ENCODE measurements around the gene ZNF319.
"Not testable (repeated sequence)": the region's sequence is repeated elsewhere in the genome, so short reads cannot be mapped to it uniquely, and the experiment has no call there.

The ZNF319 gene

DNA sequence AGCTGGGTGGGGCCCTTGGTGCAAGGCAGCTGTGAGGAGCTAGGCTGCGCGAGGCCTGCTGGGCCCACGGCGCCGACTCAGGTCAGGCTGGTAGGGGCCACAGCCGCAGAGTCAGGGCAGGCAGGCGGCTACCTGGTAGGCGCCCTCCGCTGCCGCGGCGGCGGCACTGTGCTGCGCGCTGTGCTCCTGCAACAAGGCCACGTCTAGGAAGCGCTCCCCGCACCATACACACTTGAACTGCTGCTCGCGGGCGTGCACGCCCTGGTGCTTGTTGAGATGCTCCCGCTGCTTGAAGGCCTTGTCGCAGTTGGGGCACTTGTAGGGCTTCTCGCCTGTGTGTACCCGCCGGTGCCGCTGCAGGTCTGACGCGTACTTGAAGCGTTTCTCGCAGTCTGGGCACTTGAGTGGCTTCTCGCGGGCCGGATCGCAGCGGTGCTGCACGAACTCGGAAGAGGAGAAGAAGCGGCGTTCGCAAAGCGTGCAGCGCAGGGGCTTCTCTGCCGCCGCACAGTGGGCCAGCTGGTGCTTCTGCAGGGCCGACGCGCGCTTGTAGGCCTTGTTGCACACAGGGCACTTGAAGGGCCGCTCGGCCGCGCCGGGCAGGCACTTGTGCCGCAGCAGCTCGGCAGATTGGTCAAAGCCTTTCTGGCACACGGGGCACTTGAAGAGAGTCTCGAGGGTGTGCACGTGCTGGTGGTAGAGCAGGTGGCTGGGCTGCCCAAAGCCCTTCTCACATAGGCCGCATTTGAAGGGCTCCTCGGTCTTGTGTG, 3.9 kb downstream of the ZNF319 start:
- DNase-seq: no peak

DNA sequence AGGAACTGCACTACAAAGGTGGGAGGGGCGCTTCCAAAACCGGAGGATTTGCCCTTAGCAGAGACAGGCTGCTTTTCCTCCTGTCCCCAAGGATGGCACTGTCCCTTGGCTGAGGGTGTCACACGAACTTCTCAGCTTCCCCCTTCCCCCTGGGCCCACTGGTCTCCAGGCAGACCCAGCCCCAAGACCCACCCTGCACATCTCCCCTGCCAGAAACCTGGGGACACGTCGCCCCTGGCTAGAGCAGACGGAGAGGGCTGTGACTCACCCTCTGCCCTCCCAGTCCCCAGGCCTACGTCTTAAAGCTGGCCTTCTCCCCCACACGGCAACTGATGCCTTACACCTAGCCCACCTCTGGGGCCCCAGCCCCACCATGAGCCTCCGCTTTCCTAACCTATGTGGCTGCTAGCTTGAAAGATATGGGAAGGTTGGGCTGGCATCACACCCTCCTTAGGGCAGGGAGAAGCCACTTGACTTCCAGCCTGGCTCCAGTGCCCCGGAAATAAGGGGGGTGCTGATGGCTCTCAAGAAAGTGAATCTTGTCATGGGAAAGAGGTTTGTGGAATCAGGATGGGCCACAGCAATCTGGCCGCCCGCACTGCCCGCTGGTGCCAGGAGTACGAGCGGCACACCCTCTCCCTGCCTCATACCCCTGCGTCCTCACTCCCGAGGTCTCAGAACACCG, 4.6 kb downstream of the ZNF319 start:
- DNase-seq: no peak

DNA sequence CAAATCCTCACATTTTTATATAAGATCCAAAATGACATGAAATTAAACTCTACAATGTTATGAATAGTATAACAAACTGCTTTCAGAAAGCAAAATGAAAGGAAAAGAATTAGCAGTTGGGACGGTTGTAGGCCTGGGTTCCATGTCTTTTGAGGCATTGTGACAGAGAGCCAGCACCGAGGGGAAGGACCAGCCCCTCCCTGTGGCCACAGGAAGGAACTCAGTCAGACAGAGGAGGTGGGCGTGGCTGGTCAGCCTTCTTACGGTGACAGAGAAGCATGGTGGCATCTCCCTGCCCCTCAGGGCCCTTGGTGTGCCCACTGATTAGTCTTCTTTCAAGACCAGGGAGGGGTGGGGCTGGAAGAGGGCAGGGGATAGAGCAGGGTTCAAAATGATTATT, 5.7 kb downstream of the ZNF319 start:
- no peak for DNase-seq

- no peak for DNase-seq
Observed at GRCh38 chr16:57994361-57994760, 6.1 kb downstream of the ZNF319 start.

DNA sequence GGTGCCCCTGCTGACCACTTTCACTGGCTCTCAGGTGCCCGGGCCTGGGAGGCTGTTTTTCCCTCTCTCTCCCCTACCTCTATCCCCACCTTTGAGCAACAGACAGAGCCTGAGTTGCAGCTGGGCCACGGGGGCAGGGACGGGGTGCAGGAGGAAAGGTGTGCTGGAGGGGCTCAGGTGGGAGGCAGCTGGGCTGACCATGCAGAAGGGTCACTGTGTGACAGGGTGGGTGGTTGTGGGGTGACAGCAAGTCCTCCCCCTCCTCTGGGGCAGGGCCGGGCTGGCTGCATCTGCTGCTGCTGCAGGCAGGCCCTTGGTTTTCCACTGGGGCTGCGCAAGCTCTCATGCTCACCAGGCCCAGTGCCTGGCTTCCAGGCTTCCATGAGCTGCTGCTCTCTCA, 6.6 kb downstream of the ZNF319 start:
- DNase-seq: no peak

DNA sequence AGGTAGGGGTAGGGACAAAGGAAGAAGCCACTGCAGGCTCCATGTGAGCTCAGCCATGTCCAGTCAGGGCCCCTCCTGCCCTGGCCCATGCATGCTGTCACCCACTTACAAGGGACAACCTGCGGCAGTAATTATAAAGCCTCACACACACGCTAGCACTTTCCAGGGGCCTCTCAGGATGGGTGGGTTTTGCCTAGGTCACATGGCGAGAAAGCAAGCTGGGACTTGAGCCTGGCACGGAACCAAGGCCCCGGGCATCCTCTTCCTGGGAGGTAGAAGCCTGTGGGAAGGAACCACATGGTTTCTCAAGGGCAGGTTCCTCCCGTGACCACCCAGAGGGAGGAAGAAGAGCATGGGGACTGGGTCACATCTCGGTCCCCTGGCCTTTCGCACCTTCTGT, 7.0 kb downstream of the ZNF319 start:
- no peak for DNase-seq

DNA sequence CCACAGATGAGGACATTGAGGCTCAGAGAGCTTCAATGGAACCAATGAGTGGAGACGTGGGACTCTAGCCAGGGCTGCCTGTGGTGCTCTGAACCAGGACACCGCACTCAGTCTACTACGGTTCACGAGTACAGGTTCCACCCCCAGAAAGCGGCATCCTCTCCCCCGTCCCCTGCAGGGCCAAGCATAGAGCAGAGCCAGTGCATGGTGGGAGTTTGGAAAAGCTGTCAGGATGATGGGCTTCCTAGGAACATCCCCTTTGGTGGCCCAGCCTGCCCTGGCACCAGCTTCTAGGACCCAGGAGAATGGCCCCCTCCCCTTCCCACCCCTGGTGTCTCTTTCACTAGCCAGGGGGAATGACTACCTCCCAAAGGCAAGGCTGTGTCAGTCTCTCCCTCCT, 8.4 kb downstream of the ZNF319 start:
- no peak for DNase-seq

DNA sequence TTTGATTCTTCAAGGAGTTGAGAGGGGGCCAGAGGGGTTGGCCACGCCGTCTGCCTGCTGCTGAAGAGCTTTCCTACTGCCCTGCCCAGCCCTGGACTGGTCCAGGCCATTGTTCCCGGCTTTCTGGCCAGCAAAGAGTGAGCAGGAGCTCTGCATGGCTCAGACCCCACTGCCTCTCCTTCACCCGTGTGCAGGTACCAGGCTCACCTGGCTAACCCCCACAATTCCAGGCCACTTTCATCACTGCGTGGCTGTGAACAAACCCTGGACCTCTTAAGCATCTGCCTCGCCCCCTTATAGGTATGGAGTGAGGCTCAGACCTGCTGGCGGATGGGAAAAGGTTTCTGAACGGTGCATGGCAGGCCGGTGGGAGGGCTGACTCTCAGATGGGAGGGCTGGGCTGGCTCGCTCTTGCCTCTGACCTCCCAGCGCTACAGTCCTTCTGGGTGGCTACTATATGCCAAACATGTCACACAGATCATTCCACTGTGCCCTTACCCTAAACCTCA, 8.9 kb downstream of the ZNF319 start:
- DNase-seq: no peak

DNA sequence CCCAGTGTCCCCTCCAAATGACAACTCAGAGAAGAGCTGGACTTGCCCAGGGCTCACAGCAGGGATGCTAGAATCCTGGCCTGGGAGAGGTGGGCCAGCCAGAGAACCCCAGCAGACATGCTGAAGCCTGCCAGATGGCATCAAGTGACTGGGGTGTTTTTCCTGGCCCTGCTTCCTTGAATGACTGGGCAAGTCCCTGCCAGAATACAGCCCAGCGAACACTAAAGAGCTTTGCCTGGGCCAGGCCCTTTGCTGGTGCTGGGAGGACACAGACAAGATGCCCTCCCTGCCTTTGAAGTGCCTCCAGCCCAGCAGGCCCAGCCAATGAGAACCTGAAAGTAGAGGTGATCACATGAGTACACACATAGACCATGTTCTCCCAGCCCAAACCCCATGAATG, 11.5 kb downstream of the ZNF319 start:
- no peak for DNase-seq

- no peak for DNase-seq
Observed at GRCh38 chr16:57987441-57988177, 12.9 kb downstream of the ZNF319 start.

DNA sequence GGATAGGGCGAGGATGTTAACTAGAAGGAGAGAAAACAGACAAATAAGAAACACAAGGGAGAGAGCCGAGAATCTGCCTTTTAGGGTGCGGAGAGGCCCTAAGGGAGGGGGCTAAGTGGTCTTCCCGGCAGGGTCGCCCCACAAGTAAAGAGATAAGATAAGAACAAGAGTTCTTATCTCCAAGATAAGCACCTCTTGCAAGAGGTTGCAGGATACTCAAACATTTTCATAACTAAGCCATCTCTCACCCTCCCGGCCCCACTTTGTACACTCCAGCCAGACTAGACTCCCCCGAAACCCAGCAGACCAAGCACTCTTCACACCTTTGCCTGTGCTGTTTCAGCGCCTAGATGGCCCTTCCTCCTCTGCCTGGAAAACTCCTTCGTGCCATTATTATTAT, 14.3 kb downstream of the ZNF319 start:
- no peak for DNase-seq

DNA sequence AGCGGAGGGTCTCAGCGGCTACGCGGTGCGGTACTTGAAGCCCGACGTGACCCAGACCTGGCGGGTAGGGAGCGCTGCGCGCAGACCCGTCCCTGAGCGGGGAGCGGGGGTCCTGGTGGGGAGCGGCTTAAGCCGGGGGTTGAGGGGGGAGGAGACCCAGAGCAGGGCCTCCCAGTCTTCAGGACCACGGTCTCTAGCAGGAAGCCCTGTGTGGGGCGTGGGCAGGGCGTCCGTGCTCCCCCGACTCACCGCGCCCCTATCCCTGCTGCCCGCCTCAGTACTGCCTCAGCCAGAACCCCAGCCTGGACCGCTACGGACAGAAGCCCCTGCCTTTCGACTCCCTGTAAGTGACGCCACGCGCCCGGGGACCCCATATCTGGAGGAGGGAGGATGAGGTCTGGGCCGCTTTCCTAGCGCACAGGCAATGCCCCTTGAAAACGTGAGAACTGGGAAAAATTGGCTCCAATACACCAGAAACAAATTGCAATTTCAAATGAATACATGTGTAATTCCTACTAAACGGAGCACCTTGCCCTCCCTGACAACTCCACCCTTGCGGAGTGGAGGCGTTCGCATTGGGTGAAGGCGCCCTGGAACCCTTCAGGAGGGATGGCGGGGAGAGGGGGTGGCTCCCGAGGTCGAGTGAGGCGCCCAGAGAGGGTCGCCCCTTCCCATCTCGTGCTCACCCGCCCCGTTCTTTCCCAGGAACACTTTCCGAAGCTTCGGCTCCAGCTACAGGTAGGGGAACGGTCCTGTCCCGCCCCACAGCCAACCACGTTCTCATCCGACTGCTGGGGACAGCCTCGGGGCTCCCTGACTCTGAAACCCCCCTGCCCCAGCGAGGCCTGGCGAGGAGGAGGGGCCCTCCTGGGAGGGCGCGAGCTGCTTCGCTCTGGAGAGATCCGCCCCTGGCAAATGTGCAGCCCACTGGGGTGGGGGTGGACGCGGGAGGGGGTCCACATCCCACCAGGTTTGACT, 15.0 kb downstream of the ZNF319 start:
- DNase-seq: no peak

DNA sequence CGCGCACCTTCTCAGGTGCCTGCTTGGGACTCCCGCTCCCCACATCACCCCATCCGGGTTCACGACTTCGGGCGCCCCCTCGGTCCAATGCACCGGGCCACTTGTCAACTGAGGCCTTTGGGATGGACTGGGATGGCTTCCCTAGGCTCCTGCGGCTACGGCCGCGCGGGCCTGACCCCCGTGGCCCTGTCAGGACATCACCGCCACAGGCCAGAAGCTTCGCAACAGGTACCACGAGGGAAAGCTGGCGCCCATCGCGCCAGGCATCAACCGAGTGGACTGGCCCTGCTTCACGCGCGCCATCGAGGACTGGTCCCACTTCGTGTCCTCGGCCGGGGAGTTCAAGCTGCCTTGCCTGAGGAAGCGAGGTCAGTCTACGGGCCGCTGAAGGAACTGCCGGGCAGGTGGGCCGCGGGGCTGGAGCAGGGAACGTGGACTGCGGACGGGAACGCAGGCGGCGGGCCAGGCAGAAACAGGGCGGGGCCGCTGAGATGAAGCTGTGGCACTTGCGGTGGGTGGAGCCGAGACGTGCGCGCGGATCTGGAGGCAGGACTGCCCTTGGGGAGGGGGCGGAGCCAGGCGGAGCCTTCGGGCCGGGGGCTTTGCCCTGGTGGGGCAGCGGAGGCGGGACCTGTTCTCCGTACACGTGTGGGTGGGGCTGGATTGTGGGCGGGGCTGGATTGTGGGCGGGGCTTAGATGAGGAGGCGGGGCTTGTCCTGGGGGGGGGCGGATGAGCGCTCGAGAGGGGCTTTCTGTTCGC, 15.8 kb downstream of the ZNF319 start:
- DNase-seq: no peak

DNA sequence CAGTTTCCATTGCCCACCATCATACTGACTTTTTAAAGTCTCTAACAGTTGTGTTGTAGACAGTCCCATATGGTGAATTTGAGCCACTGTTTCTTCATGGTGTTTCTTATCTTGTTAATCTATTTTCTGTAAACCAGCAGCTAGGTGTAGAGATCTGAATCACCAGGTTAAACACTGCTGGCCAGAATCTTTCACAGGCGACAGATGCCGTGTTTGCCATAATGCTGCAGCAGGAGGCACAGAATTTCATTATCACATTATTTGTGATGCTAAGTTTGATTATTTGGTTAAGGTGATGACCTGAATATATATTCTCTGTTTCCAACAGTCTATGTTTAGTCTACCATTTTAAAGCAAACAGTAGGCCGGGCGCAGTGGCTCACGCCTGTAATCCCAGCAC, 18.1 kb downstream of the ZNF319 start:
- DNase-seq: no peak

DNA sequence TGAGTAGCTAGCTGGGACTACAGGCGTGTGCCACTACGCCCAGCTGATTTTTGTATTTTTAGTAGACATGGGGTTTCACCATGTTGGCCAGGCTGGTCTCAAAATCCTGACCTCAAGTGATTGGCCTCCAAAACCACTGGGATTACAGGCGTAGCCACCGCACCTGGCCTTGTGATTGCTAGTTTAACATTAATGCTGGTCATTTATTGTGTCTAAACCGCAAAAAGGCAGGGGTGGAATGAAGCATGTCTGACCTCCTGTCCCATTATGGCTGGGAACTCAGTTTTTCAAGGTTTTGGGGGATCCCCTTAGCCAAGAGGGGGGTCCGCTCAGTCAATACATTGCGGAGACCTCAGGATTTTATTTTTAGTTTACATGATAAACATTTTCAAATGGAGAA, 18.8 kb downstream of the ZNF319 start:
- no peak for DNase-seq

DNA sequence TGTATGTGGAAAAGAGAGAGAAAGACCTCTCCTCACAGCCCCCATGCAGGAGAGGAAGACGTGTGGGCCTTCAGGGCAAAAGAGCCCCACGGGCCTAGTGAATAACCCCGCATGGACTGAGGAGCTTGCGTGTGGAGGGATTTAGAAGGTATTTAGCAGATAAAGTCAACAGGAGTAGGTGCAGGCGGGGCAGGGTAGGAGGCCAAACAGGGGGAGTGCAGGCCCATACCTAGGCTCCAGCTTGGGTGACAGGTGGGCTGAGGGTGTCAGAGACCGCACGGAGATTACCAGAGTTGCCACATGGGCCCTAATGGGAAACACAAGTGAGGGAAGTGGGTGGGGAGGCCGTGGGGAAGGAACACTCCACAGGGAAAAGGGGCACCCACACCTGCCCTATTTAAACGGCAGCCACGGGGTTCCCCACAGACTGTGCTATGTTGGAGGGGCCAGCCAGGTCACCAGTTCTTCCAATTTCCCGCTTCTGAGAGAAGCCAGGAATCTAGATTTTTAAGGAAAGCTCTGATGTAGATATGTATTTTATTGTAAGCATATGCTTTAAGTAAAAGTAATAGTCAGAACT, 21.4 kb downstream of the ZNF319 start:
- DNase-seq: no peak

- not testable (repeated sequence) for DNase-seq
Observed at GRCh38 chr16:57978070-57978465, 22.4 kb downstream of the ZNF319 start.

DNA sequence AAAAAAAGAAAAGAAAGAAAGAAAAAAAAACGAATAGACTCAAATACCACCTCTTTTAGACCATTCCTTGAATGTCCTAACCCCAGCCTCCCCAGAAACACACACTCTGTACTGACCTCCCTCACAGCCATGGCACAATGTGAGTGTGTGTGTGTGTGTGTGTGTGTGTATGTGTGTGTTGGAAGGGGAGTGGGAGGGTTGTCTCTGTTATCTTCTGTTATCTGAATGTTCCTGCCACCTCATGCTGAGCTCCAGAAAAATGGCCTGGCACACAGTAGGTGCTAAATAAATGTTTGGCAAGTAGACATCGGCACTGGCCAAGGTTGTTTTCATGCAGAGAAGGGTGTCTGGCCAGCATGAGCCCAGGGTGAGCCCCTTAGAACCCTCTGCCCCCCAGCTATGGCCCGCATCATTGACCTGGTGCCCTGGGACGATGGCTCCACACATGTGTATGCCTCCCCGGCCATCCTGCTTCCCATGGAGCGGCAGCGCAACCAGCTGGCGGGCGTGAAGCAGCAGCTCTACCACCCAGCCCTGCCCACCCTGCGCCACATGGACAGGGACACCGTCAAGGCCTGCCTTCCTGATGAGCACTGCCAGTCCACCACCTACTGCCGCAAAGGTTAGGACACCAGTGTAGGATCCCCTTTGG, 22.9 kb downstream of the ZNF319 start:
- no peak for DNase-seq

DNA sequence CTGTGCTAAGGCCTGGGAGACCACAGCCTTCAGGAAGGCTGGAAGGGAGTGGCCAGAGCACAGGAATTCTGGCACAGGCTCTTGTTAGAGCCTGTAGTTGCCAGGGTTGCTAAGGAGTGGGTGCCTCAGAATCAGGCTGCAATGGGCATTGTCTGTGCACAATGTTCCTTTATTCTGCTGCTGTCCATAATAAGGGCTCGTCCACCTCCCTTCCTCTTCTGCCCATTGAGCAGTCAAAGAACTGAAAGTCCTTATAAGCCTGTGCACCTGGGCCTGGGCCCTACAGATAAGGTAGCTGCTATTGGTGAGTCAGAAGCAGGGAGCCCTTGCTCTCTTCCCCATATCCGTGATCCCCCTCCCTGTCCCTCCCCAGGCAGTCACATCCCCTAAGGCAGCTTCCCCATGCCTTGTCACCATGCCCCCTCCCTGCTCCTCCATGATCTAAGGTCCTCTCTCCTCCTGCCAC, 24.1 kb downstream of the ZNF319 start:
- DNase-seq: no peak

- no peak for DNase-seq
Observed at GRCh38 chr16:57972306-57972705, 28.2 kb downstream of the ZNF319 start.

DNA sequence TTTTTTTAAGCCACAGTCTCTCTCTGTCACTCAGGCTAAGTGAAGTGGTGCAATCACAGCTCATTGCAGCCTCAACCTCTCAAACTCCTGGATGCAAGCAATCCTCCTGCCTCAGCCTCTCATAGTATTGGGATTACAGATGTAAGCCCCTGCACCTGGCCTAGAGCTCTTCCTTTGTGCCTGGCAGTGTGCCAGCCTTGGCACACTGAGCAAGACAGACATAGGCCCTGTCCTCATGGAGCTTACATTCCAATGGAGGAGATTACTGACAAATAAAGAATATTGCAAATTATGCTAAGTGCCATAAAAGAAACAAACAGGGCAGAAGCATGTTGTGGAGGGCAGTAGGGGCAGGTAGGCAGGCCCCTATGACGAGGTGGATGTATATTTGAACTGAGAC, 28.6 kb downstream of the ZNF319 start:
- DNase-seq: no peak

Data from NCI-H748 treated with DMSO at 0.1 percent for 48 hours (cell line).